PFSK-1 (cell line): ENCODE measurements around the gene CLEC4G.

Experiments
- REST ChIP-seq, 2 experiments: IDR thresholded peaks; 2 replicates each; pipeline versions ENCODE4 v1.6.1 to v1.8.0; 2011 to 2012; ENCODE audit warnings: low read depth in 2 of 2, low read length in 2 of 2, control low read depth in 1 of 2, inconsistent platforms in 1 of 2, mild to moderate bottlenecking in 1 of 2, moderate library complexity in 1 of 2; ENCODE audit not compliant: insufficient read depth in 1 of 2
- SIN3A ChIP-seq: IDR thresholded peaks from 2 replicates; pipeline ENCODE4 v1.6.1; 2012; ENCODE audit warnings: mild to moderate bottlenecking, low read length, moderate library complexity, borderline replicate concordance; ENCODE audit not compliant: insufficient read depth

DNA sequence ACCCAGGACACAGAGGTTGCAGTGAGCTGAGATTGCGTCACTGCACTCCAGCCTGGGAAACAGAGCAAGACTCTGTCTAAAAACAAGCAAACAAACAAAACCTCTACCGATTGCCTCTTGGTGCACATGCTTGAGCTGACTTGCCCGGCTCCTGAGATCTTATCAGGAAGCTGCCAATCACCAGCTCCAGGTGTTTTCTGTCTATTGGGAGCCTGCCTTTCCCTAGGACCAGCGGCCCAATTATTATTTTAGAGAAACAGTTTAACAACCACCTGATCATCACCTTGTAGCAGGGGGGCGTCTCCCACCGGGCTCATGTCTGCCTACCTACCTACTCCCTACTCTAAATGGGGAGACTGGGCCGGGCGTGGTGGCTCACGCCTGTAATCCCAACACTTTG, 41.9 kb upstream of the CLEC4G start:
- no peak for TF ChIP-seq REST (IDR thresholded peaks at IDR 0.05; ENCODE audit: insufficient read depth in 1 of 2, low read depth in 2 of 2, low read length in 2 of 2)
- TF ChIP-seq SIN3A: no peak
